Osteoblast (primary cell): ENCODE measurements around the gene FEZF1. TPM values are rescaled to one million over a fixed set of nuclear protein-coding genes. Genes with fewer than 3 reads are reported as not detected.
A peak's percentile ranks its signal among the peaks of the same experiment; 100 is the strongest.

Experiments
- DNase-seq: peaks from one replicate; pipeline ENCODE4 v3.0.0; 2011; ENCODE audit warnings: low spot score, mixed read lengths; ENCODE audit not compliant: insufficient read length; ENCODE audit errors: missing footprints
- H2AFZ ChIP-seq: 2 replicates; pipeline ENCODE4 v1.6.0; 2011; ENCODE audit warnings: mild to moderate bottlenecking, low read length
- H3K27ac ChIP-seq: 2 replicates; pipeline ENCODE4 v1.5.1; 2011; ENCODE audit warnings: mild to moderate bottlenecking, low read depth, low read length, moderate library complexity
- H3K27me3 ChIP-seq: 2 replicates; pipeline ENCODE4 v1.6.0; 2012; ENCODE audit warnings: mild to moderate bottlenecking, control low read depth, inconsistent platforms, low read length, moderate library complexity; ENCODE audit not compliant: insufficient read depth
- H3K36me3 ChIP-seq: 2 replicates; pipeline ENCODE4 v1.5.1; 2011; ENCODE audit warnings: mild to moderate bottlenecking, low read length, control low read depth, moderate library complexity; ENCODE audit not compliant: insufficient read depth
- H3K4me1 ChIP-seq: 2 replicates; pipeline ENCODE4 v1.5.1; 2011; ENCODE audit warnings: mild to moderate bottlenecking, low read length, control low read depth, moderate library complexity; ENCODE audit not compliant: insufficient read depth
- H3K4me2 ChIP-seq: 2 replicates; pipeline ENCODE4 v1.6.0; 2011; ENCODE audit warnings: mild to moderate bottlenecking, low read length; ENCODE audit not compliant: insufficient read depth
- H3K4me3 ChIP-seq: fragments of 200-600 bp; sonication (generic); 3 replicates; pipeline ENCODE4 v1.5.1; 2012; ENCODE audit warnings: mild to moderate bottlenecking, low read length, inconsistent platforms; ENCODE audit not compliant: insufficient read depth
- H3K79me2 ChIP-seq: 2 replicates; pipeline ENCODE4 v1.6.0; 2012; ENCODE audit warnings: mild to moderate bottlenecking, low read length, control low read depth, inconsistent platforms; ENCODE audit not compliant: insufficient read depth
- H3K9me3 ChIP-seq: 2 replicates; pipeline ENCODE4 v1.5.1; 2011; ENCODE audit warnings: low read depth, low read length, control low read depth
- H4K20me1 ChIP-seq: 2 replicates; pipeline ENCODE4 v1.6.0; 2012; ENCODE audit warnings: mild to moderate bottlenecking, low read length, control low read depth; ENCODE audit not compliant: insufficient read depth
- CTCF ChIP-seq: IDR thresholded peaks from 2 replicates; pipeline ENCODE4 v1.5.1; 2011; ENCODE audit warnings: mild to moderate bottlenecking, low read depth, low read length, moderate library complexity; ENCODE audit errors: extremely low read depth
- total RNA-seq: library from RNA; depleted of rRNA; stranded (reverse); fragments of >200 nt; gene quantifications from 2 replicates; pipeline ENCODE4 v1.2.3, GENCODE V29; 2012

FEZF1 gene
- total RNA-seq, 1 donor = not detected

DNA sequence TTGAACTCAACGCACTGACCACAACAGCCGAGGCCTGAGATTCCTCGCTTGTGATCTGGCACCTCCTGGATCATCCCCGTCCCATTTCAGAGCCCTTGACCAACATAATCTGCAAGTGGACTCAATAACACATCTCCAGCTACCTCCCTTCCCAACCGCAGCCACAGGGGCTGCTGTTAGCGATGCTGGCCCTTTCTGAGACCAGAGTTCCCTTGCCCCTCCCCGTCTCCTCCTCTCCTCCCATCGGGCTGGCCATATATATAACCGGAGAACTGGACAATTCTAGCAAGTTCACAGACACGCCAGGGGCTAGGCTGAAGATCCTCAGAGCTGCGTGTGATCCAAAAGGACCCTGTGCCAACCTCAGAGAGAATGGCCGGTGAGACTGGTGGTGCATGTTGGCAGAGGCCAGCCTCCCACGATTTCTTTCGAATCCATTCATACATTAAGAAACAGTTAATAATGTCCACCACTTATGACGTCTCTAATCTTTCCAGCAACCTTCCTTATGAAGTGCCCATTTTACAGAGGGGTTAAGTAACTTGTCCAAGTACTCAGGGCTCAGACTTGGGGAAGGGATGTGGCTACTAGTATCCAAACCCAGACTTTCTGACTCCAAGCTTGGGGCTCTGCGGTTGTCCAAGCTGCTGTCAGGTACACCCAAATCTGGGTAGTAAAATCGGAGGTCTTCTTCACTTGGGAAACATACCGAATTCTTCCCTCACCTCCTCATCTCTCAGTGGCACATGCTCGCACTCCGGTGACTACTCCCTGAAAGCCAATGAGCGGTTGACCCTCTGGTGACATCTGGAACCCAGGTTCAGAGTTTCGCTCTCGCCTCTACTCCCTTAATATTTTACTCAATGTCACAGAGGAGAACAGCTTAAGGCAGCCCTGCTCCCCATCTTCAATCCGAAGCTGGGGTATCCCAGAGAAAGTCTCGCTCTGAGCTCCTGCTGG lies 11.2 kb upstream of the FEZF1 start:
- peaks cover 67% of the 10 kb centered on the region for H3K27me3 ChIP-seq
- peak; percentile 69 for DNase-seq
- no peak overlapping the region for H3K27ac ChIP-seq
- H3K4me2 ChIP-seq = no peak overlapping the region
- no peaks in the 10 kb centered on the region for H3K4me1 ChIP-seq
- no peaks in the 10 kb centered on the region for H3K79me2 ChIP-seq
- no peak for TF ChIP-seq CTCF
- no peaks in the 10 kb centered on the region for H3K9me3 ChIP-seq
- no peaks in the 10 kb centered on the region for H3K36me3 ChIP-seq
- no peaks in the 10 kb centered on the region for H4K20me1 ChIP-seq
- no peak overlapping the region for H2AFZ ChIP-seq
- no peak overlapping the region for H3K4me3 ChIP-seq

DNA sequence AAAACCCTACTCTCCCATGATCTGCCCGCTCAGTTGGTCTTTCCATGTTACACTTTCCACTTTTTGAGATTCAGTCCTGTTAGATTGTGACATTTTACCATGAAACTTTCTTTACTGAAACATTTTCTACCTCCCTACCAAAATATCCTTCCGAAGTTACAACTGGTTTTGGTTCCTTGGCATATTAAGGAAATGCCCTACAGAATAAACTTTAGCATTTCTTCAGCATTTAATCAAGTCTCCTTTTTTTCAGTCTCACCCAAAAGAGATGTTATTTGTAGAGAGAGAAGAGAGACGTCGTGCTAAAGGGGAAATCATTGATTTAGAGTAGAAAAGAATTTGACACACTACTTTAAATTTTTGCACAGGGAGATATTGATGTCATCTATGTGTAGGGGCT lies 9.7 kb upstream of the FEZF1 start:
- no peak overlapping the region for H3K4me3 ChIP-seq
- H3K27me3 ChIP-seq = peaks cover 82% of the 10 kb centered on the region
- TF ChIP-seq CTCF = no peak

GRCh38 chr7:122312789-122313188 lies 8.2 kb upstream of the FEZF1 start:
- H4K20me1 ChIP-seq = no peaks in the 10 kb centered on the region
- peaks cover 97% of the 10 kb centered on the region for H3K27me3 ChIP-seq
- no peak overlapping the region for H3K4me2 ChIP-seq
- no peaks in the 10 kb centered on the region for H3K9me3 ChIP-seq
- H3K36me3 ChIP-seq = no peaks in the 10 kb centered on the region
- DNase-seq = peak; percentile 64
- no peaks in the 10 kb centered on the region for H3K4me1 ChIP-seq
- no peak for TF ChIP-seq CTCF
- H3K27ac ChIP-seq = no peak overlapping the region
- no peak overlapping the region for H2AFZ ChIP-seq
- H3K79me2 ChIP-seq = no peaks in the 10 kb centered on the region
- no peak overlapping the region for H3K4me3 ChIP-seq

More for the DNA sequence above, 9.7 kb upstream of the FEZF1 start:
- no peak overlapping the region for H2AFZ ChIP-seq
- no peaks in the 10 kb centered on the region for H3K36me3 ChIP-seq
- H3K79me2 ChIP-seq = no peaks in the 10 kb centered on the region
- H4K20me1 ChIP-seq = no peaks in the 10 kb centered on the region
- H3K9me3 ChIP-seq = no peaks in the 10 kb centered on the region
- no peak overlapping the region for H3K4me2 ChIP-seq
- no peak for DNase-seq
- no peak overlapping the region for H3K27ac ChIP-seq
- H3K4me1 ChIP-seq = no peaks in the 10 kb centered on the region

GRCh38 chr7:122311734-122312450 lies 7.3 kb upstream of the FEZF1 start:
- Histone ChIP-seq H3K79me2 (no peaks in the 10 kb centered on the region), H3K36me3 (no peaks in the 10 kb centered on the region), H3K27ac (no peak overlapping the region), H4K20me1 (no peaks in the 10 kb centered on the region), H3K4me3 (no peak overlapping the region), H3K4me2 (peak overlapping the region; percentile 9), H2AFZ (no peak overlapping the region), H3K4me1 (no peaks in the 10 kb centered on the region), H3K9me3 (no peaks in the 10 kb centered on the region), H3K27me3 (peaks cover 98% of the 10 kb centered on the region)
- DNase-seq = peak; percentile 48
- TF ChIP-seq CTCF = no peak
